Neural progenitor cell (in vitro differentiated cells): ENCODE data around the gene MTAP. TPM values are rescaled to one million over a fixed set of nuclear protein-coding genes. Genes with fewer than 3 reads are reported as not detected.

ENCODE experiments used
- DNase-seq: peaks from one replicate; pipeline ENCODE4 v3.0.0-alpha.2; 2016; ENCODE audit warnings: low spot score
- H2AFZ ChIP-seq: fragments of 200-600 bp; sonication (generic); replicated peaks from 2 replicates; pipeline ENCODE4 v1.6.1; 2016; ENCODE audit warnings: antibody characterized with exemption
- H3F3A ChIP-seq: fragments of 200-600 bp; sonication (generic); 2 replicates; pipeline ENCODE4 v1.6.1; 2016; ENCODE audit warnings: antibody characterized with exemption, low read depth
- H3K27ac ChIP-seq: fragments of 200-600 bp; sonication (generic); 2 replicates; pipeline ENCODE4 v1.5.1; 2016; ENCODE audit warnings: mild to moderate bottlenecking
- H3K27me3 ChIP-seq: fragments of 200-600 bp; sonication (generic); 2 replicates; pipeline ENCODE4 v1.6.1; 2016; ENCODE audit warnings: mild to moderate bottlenecking, moderate library complexity
- H3K36me3 ChIP-seq: fragments of 200-600 bp; sonication (generic); 2 replicates; pipeline ENCODE4 v1.5.1; 2016
- H3K4me1 ChIP-seq: fragments of 200-600 bp; sonication (generic); 2 replicates; pipeline ENCODE4 v1.6.1; 2016; ENCODE audit warnings: mixed run types
- H3K4me2 ChIP-seq: fragments of 200-600 bp; sonication (generic); 2 replicates; pipeline ENCODE4 v1.6.1; 2016
- H3K4me3 ChIP-seq: fragments of 200-600 bp; sonication (generic); 2 replicates; pipeline ENCODE4 v1.5.1; 2016
- H3K79me2 ChIP-seq: fragments of 200-600 bp; sonication (generic); 2 replicates; pipeline ENCODE4 v1.6.1; 2016; ENCODE audit warnings: low read depth
- H3K9ac ChIP-seq: fragments of 200-600 bp; sonication (generic); 2 replicates; pipeline ENCODE4 v1.6.1; 2016
- H3K9me3 ChIP-seq: fragments of 200-600 bp; sonication (generic); 2 replicates; pipeline ENCODE4 v1.5.1; 2016; ENCODE audit warnings: low read depth
- H4K20me1 ChIP-seq: fragments of 200-600 bp; sonication (generic); 2 replicates; pipeline ENCODE4 v1.6.1; 2016; ENCODE audit warnings: low read depth
- H3K27ac Mint-ChIP-seq: 3 replicates; pipeline ENCODE4 v1.8.0; 2021; ENCODE audit warnings: mixed read lengths
- H3K27me3 Mint-ChIP-seq: 2 replicates; pipeline ENCODE4 v1.8.0; 2022; ENCODE audit warnings: low read depth, mild to moderate bottlenecking, inconsistent platforms, moderate library complexity, mixed read lengths; ENCODE audit not compliant: insufficient read depth
- H3K36me3 Mint-ChIP-seq: 3 replicates; pipeline ENCODE4 v1.8.0; 2021; ENCODE audit warnings: mixed read lengths
- H3K4me1 Mint-ChIP-seq: 3 replicates; pipeline ENCODE4 v1.8.0; 2021; ENCODE audit warnings: mixed read lengths
- H3K4me3 Mint-ChIP-seq: 3 replicates; pipeline ENCODE4 v1.8.0; 2021; ENCODE audit warnings: mild to moderate bottlenecking, moderate library complexity, mixed read lengths
- H3K9me3 Mint-ChIP-seq: 3 replicates; pipeline ENCODE4 v1.8.0; 2020; ENCODE audit warnings: mixed read lengths
- EZH2 ChIP-seq: fragments of 200-600 bp; sonication (generic); IDR thresholded peaks from 2 replicates; pipeline ENCODE4 v1.6.1; 2017; ENCODE audit warnings: antibody characterized with exemption, mild to moderate bottlenecking, moderate library complexity
- EZH2phosphoT487 ChIP-seq: fragments of 200-600 bp; sonication (generic); IDR thresholded peaks from 2 replicates; pipeline ENCODE4 v1.6.1; 2017; ENCODE audit warnings: antibody characterized with exemption
- total RNA-seq: library from RNA; depleted of rRNA; stranded (reverse); fragments of >200 nt; gene quantifications from 2 replicates; pipeline ENCODE4 v1.2.3, GENCODE V29; 2015; ENCODE audit warnings: low replicate concordance
- TF ChIP-seq, protein P1 (sequence below): fragments of 200-600 bp; sonication (generic); IDR thresholded peaks from 2 replicates; pipeline ENCODE4 v1.5.1; 2017; ENCODE audit warnings: antibody characterized with exemption, mild to moderate bottlenecking

Gene MTAP
- total RNA-seq, 1 donor from 2014 or later: 21.6 TPM

DNA sequence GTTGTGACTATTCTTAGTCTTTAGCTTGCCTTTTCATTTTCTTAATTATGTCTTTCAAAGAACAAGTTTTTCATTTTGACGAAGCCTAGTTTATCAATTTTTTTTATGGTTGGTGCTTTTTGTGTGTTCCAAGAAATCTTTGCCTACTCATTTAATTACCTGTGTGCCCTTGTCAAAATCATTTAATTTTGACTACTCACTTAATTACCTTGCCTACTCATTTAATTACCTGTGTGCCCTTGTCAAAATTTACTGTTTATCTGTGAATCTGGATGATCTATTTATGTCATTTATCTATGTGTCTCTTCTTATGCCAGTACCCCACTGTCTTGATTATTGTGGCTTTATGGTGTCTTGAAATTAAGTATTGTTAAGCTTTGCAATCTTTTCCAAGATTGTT is 63.9 kb downstream of the MTAP start:
- H3K27me3 Mint-ChIP-seq: no peaks in the 10 kb centered on the region
- peaks cover 39% of the 10 kb centered on the region for H3K36me3 Mint-ChIP-seq
- no peaks in the 10 kb centered on the region for H3K4me1 Mint-ChIP-seq

DNA sequence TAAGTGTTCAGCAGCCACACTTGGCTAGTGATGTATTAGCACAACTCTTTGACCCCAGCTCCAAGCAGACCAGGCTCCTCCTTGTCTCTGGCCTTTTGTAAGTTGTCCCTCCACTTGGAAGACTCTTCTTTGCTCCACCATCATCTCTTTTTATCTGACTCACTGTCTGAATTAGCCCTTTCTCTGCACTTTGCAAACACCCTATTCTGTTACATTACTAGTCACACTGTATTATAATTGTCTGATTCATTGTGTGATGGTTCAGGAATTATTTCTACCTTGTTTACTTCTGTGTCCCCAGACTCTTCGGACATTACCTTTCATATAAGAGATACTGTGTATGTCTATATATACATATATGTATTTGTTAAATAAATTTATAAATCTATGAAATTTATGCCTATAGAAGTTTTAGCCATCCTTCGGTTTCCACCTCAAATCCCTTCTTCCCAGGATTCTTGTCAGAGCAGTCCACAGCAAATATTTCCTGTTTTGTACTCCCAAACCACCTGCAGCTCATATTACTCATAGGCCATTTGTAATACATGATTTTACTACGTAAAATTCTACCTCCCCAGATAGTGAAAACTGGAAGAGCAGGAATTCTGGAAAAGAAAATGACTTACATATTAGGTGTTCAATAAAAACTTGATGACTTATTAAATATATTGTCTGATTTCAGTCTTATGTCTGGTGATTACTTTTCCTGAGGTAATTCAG is 69.0 kb downstream of the MTAP start:
- H3K27me3 ChIP-seq: no peaks in the 10 kb centered on the region
- TF ChIP-seq, protein P1, sequence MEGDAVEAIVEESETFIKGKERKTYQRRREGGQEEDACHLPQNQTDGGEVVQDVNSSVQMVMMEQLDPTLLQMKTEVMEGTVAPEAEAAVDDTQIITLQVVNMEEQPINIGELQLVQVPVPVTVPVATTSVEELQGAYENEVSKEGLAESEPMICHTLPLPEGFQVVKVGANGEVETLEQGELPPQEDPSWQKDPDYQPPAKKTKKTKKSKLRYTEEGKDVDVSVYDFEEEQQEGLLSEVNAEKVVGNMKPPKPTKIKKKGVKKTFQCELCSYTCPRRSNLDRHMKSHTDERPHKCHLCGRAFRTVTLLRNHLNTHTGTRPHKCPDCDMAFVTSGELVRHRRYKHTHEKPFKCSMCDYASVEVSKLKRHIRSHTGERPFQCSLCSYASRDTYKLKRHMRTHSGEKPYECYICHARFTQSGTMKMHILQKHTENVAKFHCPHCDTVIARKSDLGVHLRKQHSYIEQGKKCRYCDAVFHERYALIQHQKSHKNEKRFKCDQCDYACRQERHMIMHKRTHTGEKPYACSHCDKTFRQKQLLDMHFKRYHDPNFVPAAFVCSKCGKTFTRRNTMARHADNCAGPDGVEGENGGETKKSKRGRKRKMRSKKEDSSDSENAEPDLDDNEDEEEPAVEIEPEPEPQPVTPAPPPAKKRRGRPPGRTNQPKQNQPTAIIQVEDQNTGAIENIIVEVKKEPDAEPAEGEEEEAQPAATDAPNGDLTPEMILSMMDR: no peak
- TF ChIP-seq EZH2phosphoT487 (no peak), EZH2 (no peak)
- peaks cover 15% of the 10 kb centered on the region for H3K9me3 Mint-ChIP-seq
- no peaks in the 10 kb centered on the region for H3K9me3 ChIP-seq
- H3K9ac ChIP-seq: no peak overlapping the region
- H3K4me1 ChIP-seq: no peaks in the 10 kb centered on the region
- no peak for DNase-seq
- H3F3A ChIP-seq: no peaks in the 10 kb centered on the region
- no peak overlapping the region for H3K4me3 ChIP-seq
- no peak overlapping the region for H3K4me3 Mint-ChIP-seq
- H3K27me3 Mint-ChIP-seq: no peaks in the 10 kb centered on the region
- no peaks in the 10 kb centered on the region for H3K79me2 ChIP-seq
- peaks cover 24% of the 10 kb centered on the region for H3K36me3 Mint-ChIP-seq
- H3K36me3 ChIP-seq: peaks cover 10% of the 10 kb centered on the region
- no peak overlapping the region for H3K27ac ChIP-seq
- no peak overlapping the region for H2AFZ ChIP-seq
- no peaks in the 10 kb centered on the region for H3K4me1 Mint-ChIP-seq
- no peaks in the 10 kb centered on the region for H4K20me1 ChIP-seq
- no peak overlapping the region for H3K27ac Mint-ChIP-seq
- no peak overlapping the region for H3K4me2 ChIP-seq

More for the DNA sequence above, 63.9 kb downstream of the MTAP start:
- TF ChIP-seq, protein P1: no peak
- no peak for TF ChIP-seq EZH2
- Histone ChIP-seq H3F3A (no peaks in the 10 kb centered on the region), H4K20me1 (no peaks in the 10 kb centered on the region), H3K79me2 (no peaks in the 10 kb centered on the region), H3K9me3 (no peaks in the 10 kb centered on the region), H3K4me1 (no peaks in the 10 kb centered on the region), H3K4me2 (no peak overlapping the region), H2AFZ (no peak overlapping the region), H3K36me3 (peaks cover 14% of the 10 kb centered on the region), H3K4me3 (no peak overlapping the region), H3K27me3 (no peaks in the 10 kb centered on the region), H3K9ac (no peak overlapping the region), H3K27ac (no peak overlapping the region)
- no peak for DNase-seq
- Mint-ChIP-seq H3K27ac (no peak overlapping the region), H3K4me3 (no peak overlapping the region), H3K9me3 (no peaks in the 10 kb centered on the region)

DNA sequence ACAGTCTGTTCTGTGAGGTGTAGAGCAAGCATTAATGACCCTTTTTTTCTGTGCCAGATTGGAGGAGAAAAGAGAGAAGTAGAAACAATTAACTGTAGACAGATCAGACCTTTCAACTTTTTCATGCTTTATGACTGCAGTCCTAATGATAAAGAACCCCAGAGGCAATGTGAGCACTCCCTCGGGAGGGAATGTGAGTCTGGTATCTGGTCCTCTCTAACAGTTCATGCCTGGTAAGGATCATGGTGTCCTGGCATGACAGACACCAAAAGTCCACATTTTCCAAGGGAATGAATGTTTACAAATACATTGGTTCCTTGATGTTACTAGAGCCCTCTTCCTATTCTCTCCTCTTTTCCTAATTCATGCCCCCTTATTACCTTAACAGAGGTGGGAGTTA is 70.3 kb downstream of the MTAP start:
- Mint-ChIP-seq H3K27me3 (no peaks in the 10 kb centered on the region), H3K9me3 (peaks cover 26% of the 10 kb centered on the region), H3K4me3 (no peak overlapping the region), H3K27ac (no peak overlapping the region), H3K4me1 (no peaks in the 10 kb centered on the region), H3K36me3 (peaks cover 28% of the 10 kb centered on the region)
- Histone ChIP-seq H3K4me1 (no peaks in the 10 kb centered on the region), H3K9ac (no peak overlapping the region), H2AFZ (no peak overlapping the region), H3K9me3 (no peaks in the 10 kb centered on the region), H4K20me1 (no peaks in the 10 kb centered on the region), H3K27ac (no peak overlapping the region), H3F3A (no peaks in the 10 kb centered on the region), H3K4me3 (no peak overlapping the region), H3K36me3 (no peaks in the 10 kb centered on the region), H3K79me2 (no peaks in the 10 kb centered on the region), H3K27me3 (no peaks in the 10 kb centered on the region), H3K4me2 (no peak overlapping the region)
- TF ChIP-seq, protein P1: no peak
- TF ChIP-seq EZH2 (no peak), EZH2phosphoT487 (no peak)
- DNase-seq: no peak
